ENCODE data around the gene STAB1. TPM values are rescaled to one million over a fixed set of nuclear protein-coding genes. Genes with fewer than 3 reads are reported as not detected.

The STAB1 gene
- 0.90 and 3.0 TPM in 2 replicates for total RNA-seq (2014; rRNA removed; shearing (Covaris generic))
- 1.1 and 1.9 TPM in 2 replicates for polyA plus RNA-seq (2016; fragmentation: Nextera tagmentation; extraction: Ambion mirVana)
- long read RNA-seq, result 0 reads

DNA sequence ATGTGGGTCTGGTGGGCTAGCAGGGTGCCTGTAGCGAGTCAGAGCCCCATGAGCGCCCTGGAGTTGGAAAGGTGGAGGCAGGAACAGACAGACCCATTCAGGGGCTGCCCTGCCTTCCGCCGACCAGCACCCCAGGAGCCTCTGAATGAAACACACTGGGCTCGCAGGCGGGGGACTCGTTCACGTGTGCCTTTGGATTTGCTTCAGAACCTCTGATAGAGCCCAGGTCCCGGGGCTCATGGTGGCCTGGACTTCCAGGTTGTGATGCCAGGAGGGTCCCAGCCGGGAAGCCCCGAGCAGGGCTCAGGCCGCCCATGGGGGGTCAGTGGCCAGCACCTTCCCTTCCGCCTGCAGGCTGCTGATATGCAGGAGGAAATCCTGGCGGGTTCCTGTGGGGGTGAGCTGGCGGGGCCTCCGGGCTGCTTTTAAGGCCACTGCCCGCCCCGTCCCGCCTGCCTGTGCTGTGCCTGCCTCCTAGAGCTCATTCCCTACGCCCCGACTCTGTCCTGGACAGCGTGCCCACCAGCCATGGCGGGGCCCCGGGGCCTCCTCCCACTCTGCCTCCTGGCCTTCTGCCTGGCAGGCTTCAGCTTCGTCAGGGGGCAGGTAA, at the start of gene STAB1:
TSS of gene STAB1 (plus strand) at position 453 of the 610 bp plus-strand sequence. CDS start at position 529, 76 bp downstream.
- H2AFZ ChIP-seq, result no peak within 1 kb of the TSS; the same call in 1 of the 2 replicates

More for the DNA sequence above, at the start of gene STAB1:
- Histone ChIP-seq H3K79me2 (replicated peaks; ENCODE audit: insufficient read depth) (no peaks in the 10 kb centered on the region), H3K4me2 (no peak within 1 kb of the TSS), H3F3A (replicated peaks; ENCODE audit: low read depth) (no peaks in the 10 kb centered on the region), H3K4me1 (ENCODE audit: insufficient read depth) (no peaks in the 10 kb centered on the region), H3K36me3 (ENCODE audit: insufficient read depth) (no peaks in the 10 kb centered on the region), H3K27me3 (ENCODE audit: insufficient read depth) (no peaks in the 10 kb centered on the region), H3K27ac (ENCODE audit: low read depth) (no peak within 1 kb of the TSS), H4K20me1 (replicated peaks; ENCODE audit: insufficient read depth) (no peaks in the 10 kb centered on the region), H3K9me2 (ENCODE audit: insufficient read depth) (no peaks in the 10 kb centered on the region), H3K4me3 (no peak within 1 kb of the TSS)
- no peak within 1 kb of the TSS for H3K27ac Mint-ChIP-seq
- H3K36me3 Mint-ChIP-seq (ENCODE audit: low read depth), result peaks cover 19% of the 10 kb centered on the region
- TF ChIP-seq, protein P1, sequence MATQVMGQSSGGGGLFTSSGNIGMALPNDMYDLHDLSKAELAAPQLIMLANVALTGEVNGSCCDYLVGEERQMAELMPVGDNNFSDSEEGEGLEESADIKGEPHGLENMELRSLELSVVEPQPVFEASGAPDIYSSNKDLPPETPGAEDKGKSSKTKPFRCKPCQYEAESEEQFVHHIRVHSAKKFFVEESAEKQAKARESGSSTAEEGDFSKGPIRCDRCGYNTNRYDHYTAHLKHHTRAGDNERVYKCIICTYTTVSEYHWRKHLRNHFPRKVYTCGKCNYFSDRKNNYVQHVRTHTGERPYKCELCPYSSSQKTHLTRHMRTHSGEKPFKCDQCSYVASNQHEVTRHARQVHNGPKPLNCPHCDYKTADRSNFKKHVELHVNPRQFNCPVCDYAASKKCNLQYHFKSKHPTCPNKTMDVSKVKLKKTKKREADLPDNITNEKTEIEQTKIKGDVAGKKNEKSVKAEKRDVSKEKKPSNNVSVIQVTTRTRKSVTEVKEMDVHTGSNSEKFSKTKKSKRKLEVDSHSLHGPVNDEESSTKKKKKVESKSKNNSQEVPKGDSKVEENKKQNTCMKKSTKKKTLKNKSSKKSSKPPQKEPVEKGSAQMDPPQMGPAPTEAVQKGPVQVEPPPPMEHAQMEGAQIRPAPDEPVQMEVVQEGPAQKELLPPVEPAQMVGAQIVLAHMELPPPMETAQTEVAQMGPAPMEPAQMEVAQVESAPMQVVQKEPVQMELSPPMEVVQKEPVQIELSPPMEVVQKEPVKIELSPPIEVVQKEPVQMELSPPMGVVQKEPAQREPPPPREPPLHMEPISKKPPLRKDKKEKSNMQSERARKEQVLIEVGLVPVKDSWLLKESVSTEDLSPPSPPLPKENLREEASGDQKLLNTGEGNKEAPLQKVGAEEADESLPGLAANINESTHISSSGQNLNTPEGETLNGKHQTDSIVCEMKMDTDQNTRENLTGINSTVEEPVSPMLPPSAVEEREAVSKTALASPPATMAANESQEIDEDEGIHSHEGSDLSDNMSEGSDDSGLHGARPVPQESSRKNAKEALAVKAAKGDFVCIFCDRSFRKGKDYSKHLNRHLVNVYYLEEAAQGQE (IDR thresholded peaks at IDR 0.05; ENCODE audit: unreplicated experiment), result no peak
- no peak for TF ChIP-seq STAT1 (IDR thresholded peaks at IDR 0.05; ENCODE audit: unreplicated experiment)
- TF ChIP-seq JUNB (IDR thresholded peaks at IDR 0.05; ENCODE audit: unreplicated experiment), result no peak
- no peak for TF ChIP-seq POLR2AphosphoS5 (IDR thresholded peaks at IDR 0.05; ENCODE audit: low read depth)
- TF ChIP-seq ZNF462 (CRISPR knock-in tag; IDR thresholded peaks at IDR 0.05), result no peak
- TF ChIP-seq ZNF114 (CRISPR knock-in tag; IDR thresholded peaks at IDR 0.05), result no peak
- no peak for TF ChIP-seq ZNF331 (CRISPR knock-in tag; IDR thresholded peaks at IDR 0.05; ENCODE audit: low read depth)
- TF ChIP-seq, protein P2, sequence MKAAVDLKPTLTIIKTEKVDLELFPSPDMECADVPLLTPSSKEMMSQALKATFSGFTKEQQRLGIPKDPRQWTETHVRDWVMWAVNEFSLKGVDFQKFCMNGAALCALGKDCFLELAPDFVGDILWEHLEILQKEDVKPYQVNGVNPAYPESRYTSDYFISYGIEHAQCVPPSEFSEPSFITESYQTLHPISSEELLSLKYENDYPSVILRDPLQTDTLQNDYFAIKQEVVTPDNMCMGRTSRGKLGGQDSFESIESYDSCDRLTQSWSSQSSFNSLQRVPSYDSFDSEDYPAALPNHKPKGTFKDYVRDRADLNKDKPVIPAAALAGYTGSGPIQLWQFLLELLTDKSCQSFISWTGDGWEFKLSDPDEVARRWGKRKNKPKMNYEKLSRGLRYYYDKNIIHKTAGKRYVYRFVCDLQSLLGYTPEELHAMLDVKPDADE (IDR thresholded peaks at IDR 0.05), result no peak
- no peak for TF ChIP-seq CTCF (conservative IDR thresholded peaks at IDR 0.05; ENCODE audit: low read depth in 2 of 2)
- no peak for TF ChIP-seq CREB1 (CRISPR knock-in tag; IDR thresholded peaks at IDR 0.05; ENCODE audit: low read depth)
- TF ChIP-seq EZH2 (IDR thresholded peaks at IDR 0.05; ENCODE audit: low read depth, unreplicated experiment), result no peak
- TF ChIP-seq NANOG (IDR thresholded peaks at IDR 0.05; ENCODE audit: borderline replicate concordance), result no peak
- no peak for TF ChIP-seq EZH2phosphoT487 (IDR thresholded peaks at IDR 0.05; ENCODE audit: unreplicated experiment)
- H3K4me1 Mint-ChIP-seq, result peaks cover 8% of the 10 kb centered on the region; the same call in 2 of the 3 replicates
- no peak within 1 kb of the TSS for H3K4me3 Mint-ChIP-seq
- peak; percentile 20 for ATAC-seq
- DNase-seq (ENCODE audit: low spot score), result no peak
- peaks cover 12% of the 10 kb centered on the region for H3K27me3 Mint-ChIP-seq (ENCODE audit: insufficient read depth, low read depth, poor library complexity)
- H3K9me3 Mint-ChIP-seq, result no peaks in the 10 kb centered on the region
